NCI-H2107 (cell line): Measurements from ENCODE around the gene HUNK.
"Not testable (repeated sequence)": the region's sequence is repeated elsewhere in the genome, so short reads cannot be mapped to it uniquely, and the experiment has no call there.

Source experiments
- DNase-seq: peaks from one replicate; lab custom pipeline; 2025; lab: John Stamatoyannopoulos, UW

The HUNK gene

DNA sequence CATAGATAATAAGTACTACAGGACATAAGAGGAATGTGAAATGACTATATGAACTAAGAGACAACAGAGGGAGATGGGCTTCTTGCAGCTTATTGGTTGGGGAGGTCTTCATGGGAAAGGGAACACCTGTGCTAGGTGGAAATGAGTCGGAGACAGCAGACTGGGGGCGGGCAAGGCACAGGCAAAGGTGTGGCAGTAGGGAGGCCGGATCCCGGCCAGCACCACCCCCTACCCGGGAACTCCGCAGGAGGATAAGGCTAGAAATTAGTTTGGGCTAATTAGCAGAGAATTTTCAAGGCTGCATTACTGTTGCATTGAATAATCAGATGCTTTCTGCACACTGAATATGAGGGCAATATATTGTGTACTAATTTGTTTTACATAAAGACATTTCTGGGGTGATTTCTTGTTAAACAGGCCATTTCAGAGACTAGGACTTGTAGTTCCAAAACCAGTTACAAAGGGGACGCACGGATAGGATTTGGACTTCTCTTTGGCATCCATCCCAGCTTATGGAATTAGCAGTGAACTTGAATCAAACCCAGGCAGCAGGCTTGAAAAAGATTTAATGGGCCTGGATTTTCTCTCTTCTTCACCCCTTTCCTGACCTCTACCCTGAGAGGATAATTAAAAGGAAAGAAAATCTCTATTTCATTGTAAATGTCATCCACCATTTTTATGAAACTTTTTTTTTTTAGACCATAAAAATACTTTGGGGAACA lies 2.2 kb upstream of the HUNK start:
- no peak for DNase-seq

DNA sequence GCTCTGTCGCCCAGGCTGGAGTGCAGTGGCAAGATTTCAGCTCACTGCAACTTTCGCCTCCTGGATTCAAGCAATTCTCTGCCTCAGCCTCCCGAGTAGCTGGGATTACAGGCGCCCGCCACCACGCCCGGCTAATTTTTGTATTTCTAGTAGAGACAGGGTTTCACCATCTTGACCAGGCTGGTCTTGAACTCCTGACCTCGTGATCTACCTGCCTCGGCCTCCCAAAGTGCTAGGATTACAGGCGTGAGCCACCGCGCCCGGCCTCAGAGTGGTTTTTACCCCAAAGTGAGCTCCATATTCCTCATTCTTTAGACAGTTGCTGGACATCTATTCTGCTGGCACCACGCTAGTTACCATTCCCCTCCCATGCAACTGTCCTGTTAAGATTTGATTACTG lies 1.4 kb upstream of the HUNK start:
- not testable (repeated sequence) for DNase-seq

DNA sequence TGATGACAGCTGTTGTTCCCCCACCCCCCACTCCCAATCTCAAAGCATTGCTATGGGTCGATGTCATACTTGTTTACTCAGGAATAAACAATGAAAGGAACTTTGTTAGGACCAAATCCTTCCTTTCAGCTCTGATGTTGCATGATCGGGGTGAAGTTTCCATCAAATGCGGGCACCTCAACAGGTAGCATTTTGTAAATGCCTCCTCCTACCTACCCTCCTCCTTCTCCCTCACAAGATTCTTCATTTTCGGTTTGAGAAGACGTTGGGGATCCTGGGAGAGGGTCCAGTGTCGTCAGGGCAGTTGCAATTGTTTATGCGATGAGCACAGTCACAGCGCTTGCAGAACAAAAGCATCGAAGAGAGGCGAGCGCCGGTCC lies 758 bp upstream of the HUNK start:
- no peak for DNase-seq

DNA sequence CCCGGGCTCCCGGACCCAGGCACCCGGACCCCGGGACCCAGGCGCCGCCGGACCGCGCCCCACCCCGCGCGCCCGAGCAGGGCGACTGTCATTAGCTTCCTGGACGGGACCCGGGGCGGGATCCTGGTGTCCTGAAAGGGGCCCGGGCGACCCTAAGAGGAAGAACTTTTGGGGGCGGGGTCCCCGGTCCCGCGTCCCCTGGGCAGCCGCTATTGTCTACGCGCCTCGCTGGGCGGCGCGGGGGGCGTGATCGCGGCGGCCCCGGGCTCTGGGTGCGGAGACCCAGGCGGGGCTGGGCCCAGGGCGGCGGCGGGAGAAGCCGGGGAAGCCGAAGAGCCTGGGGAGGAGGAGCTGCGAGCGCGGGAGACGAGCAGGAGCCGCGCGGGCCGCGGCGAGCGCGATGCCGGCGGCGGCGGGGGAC lies 465 bp downstream of the HUNK start:
- DNase-seq, result no peak

DNA sequence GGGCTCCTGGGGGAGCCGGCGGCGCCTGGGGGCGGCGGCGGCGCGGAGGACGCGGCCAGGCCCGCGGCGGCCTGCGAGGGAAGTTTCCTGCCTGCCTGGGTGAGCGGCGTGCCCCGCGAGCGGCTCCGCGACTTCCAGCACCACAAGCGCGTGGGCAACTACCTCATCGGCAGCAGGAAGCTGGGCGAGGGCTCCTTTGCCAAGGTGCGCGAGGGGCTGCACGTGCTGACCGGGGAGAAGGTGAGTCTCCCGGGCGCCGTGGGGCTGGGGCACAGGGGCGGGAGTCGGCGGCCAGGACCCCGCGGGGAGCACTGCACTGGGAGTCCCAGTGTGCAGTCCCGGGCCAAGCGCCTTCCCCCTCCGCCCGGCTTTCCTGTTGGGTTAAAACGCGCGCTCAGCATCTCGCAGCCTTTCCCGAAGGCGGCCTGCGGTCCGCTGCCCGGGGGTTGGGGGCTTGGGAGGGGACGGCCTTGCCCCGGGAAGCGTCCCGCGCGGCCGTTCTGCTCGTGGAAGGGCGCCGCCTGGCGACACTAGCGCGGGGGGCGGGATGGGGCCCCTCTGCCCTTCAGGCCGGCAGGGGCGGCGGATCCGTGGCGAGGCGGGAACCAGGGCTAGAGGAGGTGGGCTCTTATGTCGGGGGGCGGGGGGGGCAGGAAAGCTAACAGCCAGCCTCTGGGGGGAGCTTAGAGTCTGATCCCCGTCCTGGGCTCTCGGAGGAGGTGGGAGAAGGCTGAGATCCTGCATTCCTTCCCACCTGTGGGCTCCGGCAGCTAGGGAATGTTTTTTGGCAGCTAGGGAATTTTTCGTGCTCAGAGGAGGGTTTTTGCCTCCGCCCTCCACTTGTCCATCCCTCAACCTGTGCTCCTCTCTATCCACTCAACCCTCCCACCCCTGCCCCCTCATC lies 1.1 kb downstream of the HUNK start:
- no peak for DNase-seq

DNA sequence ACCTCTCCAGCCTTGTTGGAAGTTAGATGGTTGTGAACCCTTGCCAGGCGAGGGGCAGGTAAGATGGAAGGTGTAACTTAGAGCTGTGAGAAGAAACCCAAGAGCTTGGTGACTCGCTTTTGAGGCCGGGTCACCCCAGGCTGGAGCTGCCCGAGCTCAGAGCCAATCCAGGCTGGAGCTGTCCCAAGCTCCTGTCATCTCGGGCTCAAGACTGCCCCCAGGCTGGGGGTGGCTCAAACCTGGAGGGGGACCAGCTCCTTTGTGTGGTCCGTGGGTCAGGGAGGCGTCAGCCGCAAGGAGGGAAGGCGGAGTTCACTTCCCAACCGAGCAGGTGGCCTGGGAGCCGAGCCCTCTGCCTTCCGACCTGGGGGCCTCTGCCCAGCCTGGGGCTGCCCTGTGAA lies 2.0 kb downstream of the HUNK start:
- DNase-seq, result no peak

DNA sequence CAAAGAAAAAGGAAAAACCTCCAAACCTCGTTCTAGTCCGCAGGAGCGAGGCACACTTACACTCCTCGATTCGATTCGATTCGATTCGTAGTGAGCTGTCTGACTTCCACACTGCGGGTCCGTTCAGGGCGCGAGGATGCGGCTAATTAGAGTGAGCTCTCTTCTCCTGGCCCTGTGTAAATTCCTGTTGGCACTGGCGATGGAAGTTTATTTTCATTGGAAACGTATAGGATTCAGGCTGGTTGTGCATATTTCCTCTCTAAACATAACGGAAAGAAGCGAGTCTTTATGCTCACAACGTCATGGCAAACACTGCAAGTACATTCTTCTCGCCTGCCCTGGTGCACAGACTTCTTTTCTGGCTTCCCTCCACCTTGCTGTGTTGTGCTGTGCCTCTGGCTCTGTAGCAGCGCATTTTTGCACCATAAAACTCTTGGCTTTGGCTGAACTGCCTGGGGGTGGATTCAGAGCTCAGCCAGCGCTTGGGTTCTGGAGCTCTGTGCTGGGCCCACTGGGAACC lies 2.7 kb downstream of the HUNK start:
- no peak for DNase-seq

DNA sequence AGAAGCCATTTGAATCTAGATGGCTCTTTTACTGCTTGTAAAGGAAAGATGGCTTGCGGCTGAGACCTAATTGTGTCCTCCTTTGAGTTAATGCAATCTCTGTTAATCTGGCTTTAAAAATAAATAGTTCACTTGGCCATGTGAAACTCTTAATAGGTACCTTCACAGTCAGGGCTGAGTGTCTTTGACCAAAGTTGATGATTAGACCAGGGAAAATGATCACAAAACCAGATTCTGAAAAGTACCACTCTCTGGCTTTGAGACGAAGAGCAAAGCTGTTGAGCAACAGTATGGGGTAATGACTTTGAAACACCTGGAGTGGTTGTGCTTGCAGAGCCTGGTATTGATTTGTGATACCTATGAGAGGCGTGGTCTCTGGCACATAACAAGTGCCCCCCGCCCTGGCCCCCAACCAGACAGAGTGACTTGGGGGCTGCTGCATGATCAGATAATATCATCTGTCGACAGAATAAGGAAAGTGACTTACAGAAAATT lies 4.7 kb downstream of the HUNK start:
- no peak for DNase-seq

DNA sequence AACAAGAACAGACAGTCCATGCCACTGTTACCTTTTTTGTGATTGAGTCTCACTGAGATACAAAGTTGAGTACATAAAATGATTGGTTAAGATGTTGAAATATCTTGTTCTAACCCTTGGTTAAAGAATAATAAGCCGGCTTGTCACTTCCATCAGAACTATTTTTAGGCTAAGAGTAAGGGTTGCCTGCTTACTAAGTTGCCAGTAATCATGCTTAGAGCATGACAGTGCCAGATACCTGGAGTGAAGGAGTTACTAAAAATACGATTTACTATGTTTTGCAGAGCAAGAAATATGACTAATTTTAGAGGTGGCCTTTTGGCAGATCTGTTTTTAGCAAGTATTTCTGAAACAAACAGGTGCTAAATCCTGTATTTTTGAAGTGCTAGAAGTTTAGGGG lies 6.0 kb downstream of the HUNK start:
- no peak for DNase-seq

DNA sequence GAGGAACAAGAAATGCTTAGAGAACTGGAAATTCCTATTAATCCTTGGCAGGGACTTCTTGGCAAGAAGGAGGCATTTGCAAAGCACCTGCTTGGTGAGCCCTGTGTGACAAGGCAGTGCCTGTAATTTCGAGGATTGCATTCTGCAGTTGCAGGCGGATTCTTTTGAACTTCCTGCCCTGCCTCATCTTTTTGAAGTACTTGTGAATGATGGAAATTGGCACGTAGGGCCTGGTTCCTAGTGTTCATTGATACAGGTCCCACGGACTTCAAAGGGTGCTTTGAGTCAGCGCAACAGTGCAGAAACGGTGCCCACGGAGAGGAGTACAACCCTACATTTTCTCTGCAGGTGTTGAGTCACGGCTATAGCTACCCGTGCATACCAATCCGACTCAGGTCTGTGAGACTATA lies 6.4 kb downstream of the HUNK start:
- DNase-seq, result no peak

DNA sequence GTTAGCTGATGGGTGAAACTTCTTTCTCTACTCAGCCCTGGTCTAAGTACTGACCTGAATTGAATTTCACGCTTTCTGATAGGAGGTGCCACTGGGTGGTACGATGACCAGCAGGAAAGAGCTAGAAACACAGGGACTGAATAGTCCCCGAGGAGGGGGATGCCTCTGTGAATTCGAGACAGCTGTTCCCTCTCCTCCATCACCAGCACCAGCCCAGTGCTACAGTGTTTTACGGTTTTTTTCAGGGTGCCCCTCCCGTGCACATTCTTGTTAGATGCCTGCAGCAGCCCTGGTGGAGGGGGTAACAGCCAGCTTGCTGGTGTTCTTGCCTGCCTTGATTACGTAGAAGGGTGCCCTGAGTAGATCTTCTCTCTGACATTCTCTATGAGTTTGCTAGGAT lies 7.1 kb downstream of the HUNK start:
- no peak for DNase-seq

DNA sequence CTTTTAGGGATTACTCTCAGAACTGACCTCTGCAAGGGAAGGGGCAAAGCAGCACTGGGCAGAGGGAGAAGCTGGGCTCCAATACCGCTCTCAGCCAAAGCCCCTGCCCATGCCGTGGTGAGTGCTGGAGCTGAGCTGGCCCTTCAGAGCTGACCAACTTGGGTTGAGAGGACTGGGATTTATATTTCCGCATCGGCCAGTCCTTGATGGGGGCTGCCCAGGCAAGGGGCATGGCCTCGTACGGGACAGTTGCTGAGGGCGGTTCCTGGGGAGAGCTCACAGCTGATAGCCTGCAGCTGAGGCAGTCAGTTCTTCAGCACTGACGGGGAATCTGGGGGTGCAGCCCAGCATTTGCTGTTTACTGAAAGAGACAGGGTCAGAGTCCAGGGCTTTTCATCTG lies 8.0 kb downstream of the HUNK start:
- DNase-seq, result no peak

DNA sequence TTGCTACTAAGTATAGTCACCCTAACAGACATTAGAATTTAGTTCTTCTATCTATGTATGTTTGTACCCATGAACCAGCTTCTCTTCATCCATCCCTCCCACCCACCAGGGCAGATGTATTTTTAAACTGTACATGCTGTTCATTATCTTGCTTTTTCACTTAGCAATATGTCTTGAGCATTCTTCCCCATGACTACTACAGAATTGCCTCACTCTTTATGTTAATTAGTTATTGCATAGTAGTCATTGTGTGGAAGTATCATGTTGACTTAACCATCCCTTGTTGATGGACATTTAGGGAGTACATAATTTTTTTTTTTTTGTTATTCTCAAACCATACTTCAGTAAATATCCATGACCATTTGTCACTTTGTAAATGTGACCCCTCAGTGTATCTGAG lies 9.9 kb downstream of the HUNK start:
- DNase-seq, result no peak

DNA sequence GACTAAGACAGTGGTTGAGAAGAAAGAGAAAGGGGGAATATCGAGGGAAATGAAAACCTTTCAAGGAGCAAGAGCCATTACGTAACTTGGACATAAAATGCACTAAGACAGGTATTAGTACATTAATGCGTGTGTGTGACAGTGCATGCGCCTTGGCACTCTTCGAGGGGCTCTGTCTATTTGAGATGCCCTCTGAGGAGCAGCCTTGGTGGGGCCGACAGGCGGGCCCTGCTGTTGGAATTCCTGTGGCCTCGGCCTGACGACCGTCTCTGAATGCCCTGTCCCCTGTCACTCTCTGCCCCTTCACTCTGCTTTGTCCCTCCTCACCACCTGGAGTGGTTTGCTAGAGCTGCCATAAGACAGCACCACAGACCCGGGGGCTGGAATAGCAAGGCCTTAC lies 12.3 kb downstream of the HUNK start:
- no peak for DNase-seq

DNA sequence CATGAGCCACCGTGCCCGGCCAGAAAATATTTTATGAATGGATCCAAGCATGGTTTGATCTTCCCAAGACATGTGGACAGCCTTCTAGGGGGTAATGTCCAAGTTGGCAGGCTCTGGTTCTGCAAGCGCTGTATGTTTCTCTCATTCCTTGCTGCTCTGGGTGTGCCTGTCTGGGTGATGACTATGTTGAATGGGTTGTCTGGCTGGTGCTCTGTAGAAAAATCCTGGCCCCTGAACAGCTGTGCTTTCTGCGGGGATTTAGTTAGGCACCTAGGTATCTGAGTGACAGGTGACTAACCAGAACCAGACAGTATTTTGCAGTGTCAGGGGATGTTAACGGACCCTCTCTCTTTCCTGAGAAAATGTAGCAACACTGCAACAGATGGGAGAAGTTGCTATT lies 14.1 kb downstream of the HUNK start:
- DNase-seq, result no peak

DNA sequence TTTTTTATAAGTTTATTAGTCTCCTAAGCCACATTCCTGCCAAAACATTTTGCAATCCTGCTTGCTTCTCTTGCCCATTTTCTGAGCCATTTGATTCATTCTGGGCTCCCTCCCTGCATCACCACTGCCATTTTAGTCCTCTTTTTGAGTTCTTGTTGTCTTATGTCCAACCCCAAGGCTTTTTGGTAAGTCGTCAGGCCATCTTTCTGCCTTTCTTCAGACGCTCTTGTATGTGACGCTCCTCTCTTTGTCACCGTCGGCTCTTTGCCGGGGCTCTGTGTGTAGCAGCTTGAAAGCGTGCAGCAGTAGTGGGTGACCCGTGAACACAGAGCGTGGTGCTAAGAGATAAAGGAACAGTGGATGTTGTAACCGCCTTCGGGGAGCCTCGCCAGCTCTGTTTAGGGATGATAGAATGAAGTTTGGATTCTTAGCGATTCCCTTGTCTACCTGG lies 14.6 kb downstream of the HUNK start:
- no peak for DNase-seq

DNA sequence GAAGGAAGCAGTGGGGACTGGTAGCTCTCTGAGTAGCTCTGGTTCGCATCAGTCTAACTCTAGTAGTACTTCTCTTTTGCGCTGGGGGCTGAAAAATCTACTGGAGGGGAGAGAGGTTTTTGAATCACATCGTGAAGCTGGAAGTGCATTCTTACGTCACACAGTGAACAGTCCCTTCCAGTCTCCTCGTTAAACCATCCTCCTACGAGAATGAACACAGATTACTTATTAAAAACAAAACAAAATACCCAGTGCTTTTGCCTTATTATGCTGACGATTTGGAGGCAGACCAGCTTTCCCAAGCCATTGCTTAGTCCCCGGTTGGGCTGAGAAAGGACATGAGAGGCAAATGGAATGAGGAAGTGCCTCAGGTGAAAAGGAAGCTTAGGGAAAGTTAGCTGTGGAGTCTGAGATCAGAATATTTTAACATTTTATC lies 16.1 kb downstream of the HUNK start:
- no peak for DNase-seq

DNA sequence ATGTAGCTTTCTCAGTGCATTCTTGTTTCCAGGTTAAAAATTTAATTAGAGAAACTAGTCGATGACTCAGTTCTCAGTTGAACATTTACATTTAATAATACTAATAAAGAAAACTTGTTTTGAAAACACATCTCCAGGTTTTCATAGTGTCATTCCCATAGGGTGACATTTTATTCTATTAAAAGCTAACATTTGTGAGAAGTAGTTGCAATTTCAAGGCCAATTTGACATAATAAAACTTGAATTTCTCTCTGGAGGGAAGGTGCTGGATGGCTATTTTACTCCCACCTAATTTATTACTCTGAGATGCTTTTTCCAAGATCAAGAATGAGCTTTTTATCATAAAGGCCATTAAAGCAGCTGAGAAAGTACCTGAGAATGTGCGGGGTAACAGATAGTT lies 16.6 kb downstream of the HUNK start:
- no peak for DNase-seq

DNA sequence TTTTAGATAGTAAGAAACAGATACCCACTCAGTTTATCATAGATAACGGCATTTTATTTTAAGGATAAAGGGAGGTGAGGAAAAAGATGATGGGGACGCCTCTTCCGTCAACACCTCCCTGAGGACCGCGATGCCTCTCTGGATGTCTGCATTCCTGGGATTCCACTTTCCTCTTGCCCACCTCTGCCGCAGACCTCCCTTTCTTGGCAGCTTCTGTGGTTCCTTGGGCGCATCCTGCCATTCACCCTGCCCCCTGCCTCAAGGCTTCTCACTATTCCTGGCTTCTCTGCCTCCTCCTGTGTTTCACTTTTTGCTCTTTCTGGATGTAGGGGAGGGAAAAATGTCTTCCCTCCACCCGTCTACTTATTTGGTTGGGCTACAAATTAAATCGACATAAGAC lies 19.9 kb downstream of the HUNK start:
- DNase-seq, result no peak

DNA sequence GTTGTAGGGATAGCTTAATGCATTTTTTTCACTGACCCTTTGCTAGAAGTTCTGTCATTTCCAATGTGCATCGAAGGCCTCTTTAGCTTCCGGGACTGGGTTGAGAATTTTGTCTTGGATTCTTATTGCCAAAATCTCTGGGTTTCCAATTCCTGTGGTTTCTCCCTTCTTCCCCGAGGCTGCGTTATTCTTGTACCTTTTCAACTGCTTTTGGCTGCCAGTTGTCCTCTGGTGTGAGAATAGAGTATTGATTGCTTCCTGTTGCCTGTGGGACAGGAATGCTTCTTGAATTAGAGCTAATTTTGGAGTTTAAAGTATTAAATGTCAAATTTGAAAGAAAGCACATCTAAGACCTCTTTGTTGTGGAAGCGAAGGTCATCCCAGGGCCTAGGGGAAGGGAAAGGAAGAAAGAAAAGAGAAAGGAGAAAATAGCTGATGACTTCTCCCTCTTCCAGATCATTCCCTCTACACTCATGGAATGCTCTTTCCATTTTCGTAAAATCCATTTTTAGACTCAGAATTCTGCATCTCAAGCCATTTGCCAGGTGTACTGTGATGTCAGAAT lies 21.1 kb downstream of the HUNK start:
- no peak for DNase-seq

DNA sequence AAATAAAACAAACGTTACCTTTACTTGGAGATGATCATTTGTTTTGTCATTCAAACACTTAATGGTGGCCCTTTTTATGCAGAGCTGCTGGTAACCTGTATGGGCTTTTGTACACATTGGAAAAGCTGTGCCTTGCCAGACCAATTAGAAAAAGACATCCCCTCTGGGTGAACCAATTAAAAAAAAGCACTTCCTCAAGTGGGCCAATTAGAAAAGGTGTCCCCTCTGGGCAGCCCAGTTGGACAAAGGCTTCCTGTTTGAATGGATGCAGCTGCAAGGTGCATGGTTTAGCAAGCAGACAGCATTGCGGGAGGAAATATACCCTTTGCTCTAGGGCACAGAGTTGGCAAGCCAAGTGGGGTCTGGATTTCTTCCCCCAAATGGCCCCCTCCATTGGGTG lies 21.6 kb downstream of the HUNK start:
- DNase-seq, result no peak

DNA sequence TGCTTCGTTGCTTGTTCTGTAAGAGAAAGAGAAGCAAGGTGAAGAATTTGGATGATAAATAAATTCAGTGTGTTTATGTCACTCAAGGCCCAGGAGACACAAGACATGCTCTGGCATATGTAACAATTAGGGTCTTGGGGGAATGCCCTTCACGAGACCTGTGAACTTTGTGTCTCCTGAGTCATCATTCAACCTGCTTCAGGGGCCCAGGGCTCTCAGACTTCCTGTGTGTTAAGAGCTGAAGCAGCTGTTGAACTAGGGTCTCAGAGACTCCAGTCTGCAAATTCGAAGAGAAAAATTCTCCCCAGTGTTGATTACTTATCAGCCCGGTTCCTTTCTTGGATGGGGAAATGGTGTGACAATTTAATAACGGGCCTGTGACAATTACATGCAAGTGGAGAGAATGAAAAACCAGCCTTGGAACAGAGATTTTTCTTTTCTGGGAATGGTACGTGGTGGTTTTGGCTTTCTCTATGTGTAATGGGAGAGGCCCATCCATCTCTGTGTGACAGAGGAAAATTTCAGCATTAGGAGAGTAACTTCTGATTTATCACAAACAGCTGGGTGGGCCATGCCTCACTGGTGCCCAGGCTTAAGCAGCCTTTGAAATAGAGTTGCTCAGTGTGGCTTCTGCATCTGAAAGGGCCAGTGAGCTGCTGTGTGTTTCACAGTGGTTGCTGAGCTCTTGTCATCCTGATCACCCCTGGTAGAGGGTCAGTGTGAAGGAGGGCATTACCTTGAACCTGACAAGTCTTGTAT lies 22.4 kb downstream of the HUNK start:
- DNase-seq, result no peak
